ENCODE data around the gene ATF6.

The ATF6 gene

DNA sequence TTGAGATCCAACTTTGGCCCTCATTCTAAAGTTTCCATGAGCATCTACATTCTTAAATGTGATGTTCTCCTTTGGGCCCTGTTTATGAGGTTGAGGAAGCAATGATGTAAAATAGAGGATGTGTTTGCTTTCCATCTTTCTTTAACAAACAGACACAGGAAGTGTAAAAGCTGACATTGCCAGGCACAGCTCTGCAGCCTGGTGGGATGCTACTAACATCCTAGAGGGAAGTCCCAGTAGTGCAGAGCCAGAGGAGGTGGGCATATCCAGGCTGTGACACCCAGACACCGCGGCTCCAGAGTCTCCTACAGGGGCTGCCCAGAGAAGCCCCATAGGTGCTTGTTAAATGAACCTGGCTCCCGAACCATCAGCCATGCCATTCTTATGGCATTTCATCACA is 241.3 kb downstream of the ATF6 start:
- DNase-seq = no peak

DNA sequence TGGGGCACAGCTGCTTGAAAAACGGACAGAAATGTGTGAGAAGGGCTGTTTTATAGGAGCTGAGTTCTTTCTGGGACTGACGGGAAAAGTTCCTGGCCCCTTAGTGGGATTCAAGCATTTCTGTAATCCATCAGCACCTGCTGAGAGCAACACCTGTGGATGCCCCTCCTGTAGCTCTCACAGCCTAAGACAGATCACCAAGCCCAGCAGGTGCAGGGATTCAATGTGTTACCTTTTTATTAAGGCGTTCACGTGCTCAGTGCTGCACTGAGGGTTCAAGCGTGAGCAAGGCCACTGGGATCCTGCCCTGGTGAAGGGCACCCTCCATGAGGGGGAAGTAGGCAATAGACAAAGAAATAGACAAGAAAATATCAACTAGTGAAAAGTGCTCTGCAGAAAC is 242.7 kb downstream of the ATF6 start:
- DNase-seq = no peak

DNA sequence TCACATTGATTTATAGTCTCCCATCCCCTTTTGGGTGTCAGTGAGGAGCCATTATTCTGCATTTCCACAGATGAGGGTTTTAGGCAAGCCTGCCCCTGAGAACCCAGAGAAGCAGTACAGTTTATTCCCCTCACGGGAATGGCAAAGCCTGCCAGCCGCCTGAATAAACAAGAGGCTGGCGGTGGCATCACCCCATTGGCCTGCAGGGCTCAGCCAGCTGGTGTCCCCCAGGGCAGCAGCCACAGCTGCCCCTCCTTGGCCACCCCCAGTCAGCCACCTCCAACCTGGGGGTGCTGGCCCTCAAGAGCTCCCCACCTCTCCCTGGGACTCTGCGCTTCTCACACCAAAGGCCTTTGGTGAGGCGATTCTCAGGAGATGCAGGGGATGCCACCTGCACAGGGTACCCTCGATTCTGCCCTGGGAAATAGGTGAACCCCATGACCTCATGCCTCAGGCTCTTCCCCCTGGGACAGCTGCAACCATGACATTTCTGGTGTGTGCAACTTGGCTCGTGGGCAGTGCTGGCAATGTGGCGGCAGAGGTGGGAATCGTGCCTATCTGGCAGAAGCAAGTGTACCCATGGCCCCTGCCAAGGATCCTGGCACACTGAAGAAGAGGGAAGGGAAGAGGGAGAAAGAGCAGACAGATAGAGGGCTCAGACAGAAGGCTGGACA is 243.5 kb downstream of the ATF6 start:
- no peak for DNase-seq

DNA sequence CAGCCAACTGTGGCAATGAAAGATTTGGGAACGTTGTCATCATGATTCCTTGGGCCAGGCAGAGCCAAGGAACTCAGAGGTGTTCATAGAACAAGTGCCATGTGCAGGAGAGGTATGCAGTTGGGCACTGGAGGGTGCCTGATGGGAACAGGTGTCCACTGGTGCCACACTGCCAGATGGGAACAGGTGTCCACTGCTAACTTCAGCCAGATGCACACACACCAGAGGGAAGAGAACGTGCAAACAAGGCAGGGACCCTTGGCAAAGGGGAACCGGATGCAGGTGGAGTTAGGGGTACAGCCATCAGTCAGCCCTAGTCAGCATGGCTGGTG is 244.0 kb downstream of the ATF6 start:
- DNase-seq = no peak

DNA sequence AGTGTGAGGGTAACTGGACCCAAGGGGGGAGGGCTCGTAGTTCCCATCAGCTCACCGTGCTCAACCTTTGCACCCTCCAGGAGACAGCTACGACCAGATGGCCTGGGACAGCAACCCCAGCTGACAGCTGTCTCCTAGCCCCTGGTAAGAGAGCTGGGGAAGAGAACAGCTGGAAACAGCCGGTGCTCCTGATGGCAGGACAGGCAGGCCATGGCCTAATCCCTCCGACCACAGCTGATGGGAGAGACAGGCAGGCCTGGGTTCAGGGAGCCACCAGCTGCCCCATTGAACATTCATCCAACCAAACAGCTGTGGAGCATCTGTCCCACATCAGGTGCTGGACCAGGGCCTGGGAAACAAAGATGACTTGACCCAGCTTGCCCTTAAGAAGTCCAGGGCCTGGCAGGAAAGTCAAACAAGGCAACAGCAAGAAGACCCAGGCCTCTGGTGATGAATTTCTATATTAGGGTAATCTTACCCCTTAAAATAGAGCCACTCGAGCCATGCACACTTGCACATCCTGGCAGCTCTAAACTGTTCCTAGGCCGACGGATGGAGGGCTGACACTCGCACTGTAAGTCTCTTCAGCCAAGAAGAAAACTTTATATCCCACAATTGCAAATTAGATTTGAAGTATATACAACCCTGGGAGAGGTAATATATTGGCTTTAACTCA is 245.4 kb downstream of the ATF6 start:
- no peak for DNase-seq

DNA sequence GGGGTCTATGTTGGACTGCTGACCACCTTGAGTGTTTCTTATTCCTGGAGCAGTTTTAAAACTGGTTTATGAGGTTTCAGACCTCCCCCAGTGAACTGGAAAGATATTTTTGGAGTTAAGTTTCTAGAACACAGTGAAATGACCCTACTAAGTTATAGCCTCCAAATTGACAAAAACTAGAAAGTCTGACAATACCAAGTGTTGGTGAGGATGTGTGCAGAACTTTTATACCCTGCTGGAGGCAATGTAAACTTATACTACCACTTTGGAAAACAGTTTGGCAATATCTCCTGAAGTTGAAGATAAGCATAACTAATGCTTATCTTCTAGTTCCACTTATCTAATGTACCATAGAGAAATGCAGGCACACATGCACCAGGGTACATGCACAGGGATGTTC is 247.2 kb downstream of the ATF6 start:
- DNase-seq = no peak
